Measurements from ENCODE around the gene MTA1.

Gene MTA1

GRCh38 chr14:105498430-105499255 lies 79.0 kb downstream of the MTA1 start:
- no peak for DNase-seq (ENCODE audit: low spot score)

DNA sequence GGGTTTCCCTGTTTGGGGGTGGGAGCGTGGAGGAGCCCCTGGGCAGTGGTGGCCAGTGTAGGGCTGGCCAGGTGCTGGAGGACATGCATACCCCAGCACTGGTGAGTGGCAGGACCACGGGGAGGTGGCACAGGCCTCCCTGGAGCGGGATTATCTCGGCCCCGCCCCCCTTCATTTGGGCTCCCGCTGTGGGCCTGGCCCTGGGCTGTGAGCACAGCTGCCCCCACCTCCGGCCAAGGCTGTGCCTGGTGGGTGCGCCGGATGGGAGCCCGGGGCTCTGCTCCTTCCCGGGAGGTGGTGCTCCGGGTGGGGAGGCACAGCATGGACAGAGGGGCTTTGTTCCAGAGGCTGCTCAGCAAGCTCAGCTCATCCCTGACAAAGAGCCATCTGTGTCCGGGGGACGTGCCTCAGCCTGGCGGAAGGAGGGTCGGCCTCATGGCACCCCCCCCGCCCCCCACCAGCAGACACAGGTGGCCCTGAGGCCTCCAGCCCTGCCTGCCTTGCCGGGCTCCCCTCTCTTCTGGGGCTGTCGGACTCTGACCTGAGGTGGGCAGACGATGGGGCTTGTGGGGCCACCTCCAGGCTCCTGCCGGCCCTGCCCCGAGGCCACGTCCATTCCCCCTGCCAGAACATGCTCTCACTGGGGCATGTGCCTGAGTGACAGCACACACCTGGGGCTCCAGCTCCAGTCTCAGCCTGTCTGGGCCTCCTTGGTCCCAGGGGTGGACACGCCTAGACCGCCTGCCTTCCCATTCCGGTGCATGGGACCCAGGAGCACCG lies 79.8 kb downstream of the MTA1 start:
- DNase-seq (ENCODE audit: low spot score): no peak

DNA sequence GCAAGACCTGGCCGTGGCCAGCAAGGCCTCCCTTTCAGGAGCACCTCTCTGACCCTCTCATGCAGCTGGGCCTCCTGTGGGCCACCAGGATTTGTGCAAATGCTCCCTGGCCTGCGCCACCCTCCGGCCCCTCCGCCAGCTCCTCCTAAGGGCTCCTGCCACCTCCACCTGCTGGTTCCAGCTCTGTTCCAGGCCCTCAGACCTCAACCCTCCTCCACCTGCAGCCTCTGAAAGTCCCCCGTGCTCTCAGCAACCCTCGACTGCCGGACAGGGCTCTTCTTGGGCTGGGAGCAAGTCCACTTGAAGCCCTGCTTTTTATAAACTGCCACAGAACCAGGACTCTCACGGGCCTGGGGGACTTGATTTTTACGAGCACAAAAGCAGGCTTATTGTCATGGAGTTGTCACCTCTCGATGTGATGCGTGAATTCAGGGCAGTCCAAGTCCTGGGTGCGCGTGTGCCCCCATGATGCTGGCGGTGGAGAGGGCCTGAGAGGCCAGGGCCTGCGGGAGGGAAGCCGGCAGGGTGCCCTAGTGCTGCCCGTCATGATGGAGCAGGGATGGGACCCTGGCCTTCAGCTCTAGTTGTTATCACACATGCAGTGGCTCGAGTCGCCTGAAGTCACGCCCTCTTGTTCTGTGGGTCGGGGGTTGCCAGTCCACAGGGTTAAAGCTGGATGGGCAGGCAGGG lies 80.6 kb downstream of the MTA1 start:
- no peak for DNase-seq (ENCODE audit: low spot score)

DNA sequence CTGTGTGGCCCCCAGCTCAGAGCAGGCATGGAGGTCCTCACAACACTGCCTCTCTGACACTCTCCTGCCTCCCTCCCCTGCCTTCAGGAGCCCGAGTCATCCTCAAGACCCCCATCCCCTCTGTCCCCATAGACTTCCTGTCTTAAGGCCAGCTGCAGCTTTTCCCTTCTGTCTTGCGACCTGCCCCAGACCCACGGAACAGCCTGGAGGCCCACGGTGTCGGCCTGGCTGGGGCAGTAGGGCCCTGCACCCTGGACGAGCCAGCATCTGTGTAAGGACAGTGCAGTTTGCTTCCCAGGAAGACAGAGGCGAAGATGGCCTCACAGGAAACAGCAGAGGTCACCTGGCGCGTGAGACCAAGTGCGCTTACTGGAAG lies 81.1 kb downstream of the MTA1 start:
- no peak for DNase-seq (ENCODE audit: low spot score)

DNA sequence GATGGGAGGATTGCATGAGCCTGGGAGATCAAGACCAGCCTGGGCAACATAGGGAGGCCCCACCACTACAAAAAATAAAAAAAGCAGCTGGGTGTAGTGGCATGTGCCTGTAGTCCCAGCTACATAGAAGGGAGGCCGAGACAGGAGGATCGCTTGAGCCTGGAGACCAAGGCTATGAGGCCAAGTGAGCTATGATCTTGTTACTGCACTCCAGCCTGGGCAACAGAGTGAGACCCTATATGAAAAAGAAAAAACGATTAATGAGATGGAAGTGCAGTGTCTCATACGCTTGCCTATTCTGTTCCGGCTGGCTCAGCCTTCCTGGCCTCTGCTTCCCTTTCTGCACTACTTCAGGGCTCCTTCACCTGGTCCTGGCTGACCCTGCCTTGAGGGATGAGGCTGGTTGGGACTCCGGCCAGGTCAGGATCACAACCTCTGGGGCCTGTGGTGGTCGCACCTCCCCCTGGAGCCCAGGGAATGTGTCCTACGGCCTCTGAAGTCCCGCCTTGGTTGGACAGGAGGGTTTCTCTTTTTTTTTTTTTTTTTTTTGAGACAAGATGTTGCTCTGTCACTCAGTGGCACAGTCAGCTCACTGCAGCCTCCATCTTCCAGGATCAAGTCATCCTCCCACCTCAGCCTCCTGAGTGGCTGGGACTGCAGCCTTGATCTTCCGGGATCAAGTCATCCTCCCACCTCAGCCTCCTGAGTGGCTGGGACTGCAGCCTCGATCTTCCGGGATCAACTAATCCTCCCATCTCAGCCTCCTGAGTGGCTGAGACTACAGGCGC lies 82.1 kb downstream of the MTA1 start:
- no peak for DNase-seq (ENCODE audit: low spot score)

- DNase-seq (ENCODE audit: low spot score): no peak
These were observed 83.0 kb downstream of the MTA1 start for GRCh38 chr14:105502446-105503295.

DNA sequence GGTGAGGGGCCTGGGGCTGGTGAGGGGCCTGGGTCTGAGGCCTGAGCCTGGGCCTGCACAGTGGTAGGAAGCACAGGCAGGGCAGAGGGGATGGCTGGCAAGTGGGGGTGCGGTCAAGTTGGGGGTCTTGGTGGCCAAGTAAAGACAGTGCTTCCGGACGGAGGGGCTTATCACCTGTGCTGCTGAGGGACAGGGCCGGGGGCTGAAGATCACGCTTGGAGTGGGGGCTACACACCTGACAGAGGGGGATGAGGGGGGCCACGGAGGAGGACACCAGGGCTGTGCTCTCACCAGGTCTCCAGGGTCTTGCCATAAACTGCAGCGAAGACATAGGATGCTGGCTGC lies 83.6 kb downstream of the MTA1 start:
- no peak for DNase-seq (ENCODE audit: low spot score)

GRCh38 chr14:105503935-105504692 lies 84.5 kb downstream of the MTA1 start:
- no peak for DNase-seq (ENCODE audit: low spot score)

- DNase-seq (ENCODE audit: low spot score): no peak
These were observed 85.5 kb downstream of the MTA1 start for GRCh38 chr14:105505101-105505500.

DNA sequence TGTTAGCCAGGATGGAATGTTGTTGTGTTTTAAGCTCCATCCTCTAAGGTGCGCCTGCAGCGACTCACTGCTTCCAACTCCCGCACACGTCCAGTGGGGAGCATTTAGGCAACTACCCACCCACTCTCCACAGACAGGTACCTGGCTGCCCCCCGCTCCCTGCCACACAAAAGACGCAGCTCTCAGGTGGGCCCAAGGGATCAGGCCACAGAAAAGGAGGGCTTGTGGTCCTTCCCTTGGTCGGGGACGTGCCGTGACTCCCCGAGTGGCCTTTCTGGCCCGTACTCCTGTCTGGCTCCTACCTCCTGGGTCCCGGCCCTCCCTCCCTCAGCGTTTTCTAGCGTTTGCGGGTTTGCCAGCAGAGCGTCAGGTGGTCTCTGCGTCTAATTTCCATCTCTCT lies 87.6 kb downstream of the MTA1 start:
- DNase-seq (ENCODE audit: low spot score): no peak

DNA sequence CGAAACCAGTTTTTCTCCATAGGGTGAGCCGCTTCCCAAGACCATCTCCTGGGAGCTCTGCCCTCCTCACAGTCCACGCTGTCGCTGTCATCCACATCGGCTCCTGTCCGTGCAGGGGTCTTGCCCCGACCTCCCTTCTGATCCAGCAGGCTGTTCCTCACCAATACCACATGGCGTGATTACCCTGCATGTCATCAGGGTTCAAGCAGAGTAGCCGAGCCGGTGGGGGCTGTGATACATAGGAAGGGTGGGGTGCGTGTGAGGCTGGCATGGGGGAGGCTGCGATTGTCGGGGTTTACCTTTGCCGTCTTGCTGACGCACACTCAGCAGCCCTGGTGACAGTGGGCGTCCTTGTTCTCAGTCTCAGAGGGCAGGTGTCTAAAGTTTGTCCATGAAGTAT lies 88.4 kb downstream of the MTA1 start:
- DNase-seq (ENCODE audit: low spot score): no peak

DNA sequence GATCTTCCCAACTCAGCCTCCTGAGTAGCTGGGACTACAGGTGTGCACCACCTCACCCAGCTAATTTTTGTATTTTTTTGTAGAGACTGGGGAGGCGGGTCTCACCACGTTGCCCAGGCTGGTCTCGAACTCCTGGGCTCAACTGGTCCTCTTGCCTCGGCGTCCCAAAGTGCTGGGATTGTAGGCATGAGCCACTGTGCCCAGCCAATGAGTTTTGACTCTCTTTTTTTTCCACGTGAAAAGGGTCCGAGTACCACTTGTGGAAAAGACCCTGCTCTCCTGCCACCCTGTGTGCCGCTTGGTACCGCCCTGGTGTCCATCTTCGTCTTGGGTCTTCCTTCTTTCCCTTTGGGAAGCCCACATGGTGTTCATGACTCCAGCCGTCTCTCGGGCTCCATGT lies 89.0 kb downstream of the MTA1 start:
- DNase-seq (ENCODE audit: low spot score): no peak

DNA sequence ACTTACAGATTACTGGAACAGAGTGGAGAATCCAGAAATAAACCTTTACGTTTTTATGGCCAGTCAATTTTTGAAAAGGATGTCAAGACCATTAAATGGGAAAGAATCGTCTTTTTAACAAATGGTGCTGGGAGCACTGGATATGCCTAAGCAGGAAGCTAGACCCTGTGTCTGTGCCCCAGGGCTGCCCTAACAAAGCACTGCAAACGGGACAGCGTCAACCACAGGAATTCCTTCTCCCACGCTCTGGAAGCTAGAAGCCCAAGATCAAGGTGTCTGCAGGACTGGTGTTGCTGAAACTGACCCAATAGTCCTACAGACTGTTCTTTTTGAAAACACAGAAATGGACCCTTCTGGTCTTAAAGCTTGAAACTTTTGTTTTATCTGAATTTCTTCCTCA lies 97.5 kb downstream of the MTA1 start:
- no peak for DNase-seq (ENCODE audit: low spot score)

- no peak for DNase-seq (ENCODE audit: low spot score)
These were observed 100.5 kb downstream of the MTA1 start for GRCh38 chr14:105519946-105520698.

All from CD4-positive, alpha-beta T cell treated with Interleukin-6 at 100 ng/mL for 8 hours (primary cell).